NCI-H226 (cell line): ENCODE data around the gene SYNDIG1.

Experiments used
- DNase-seq: peaks from one replicate; pipeline ENCODE4 v3.0.0-alpha.2; 2015

The SYNDIG1 gene

GRCh38 chr20:24448170-24448569, 21.3 kb upstream of the SYNDIG1 start:
- DNase-seq = no peak

GRCh38 chr20:24449026-24449720, 20.3 kb upstream of the SYNDIG1 start:
- DNase-seq = no peak

GRCh38 chr20:24450177-24450576, 19.3 kb upstream of the SYNDIG1 start:
- DNase-seq = no peak

- no peak for DNase-seq
These were observed 18.6 kb upstream of the SYNDIG1 start for GRCh38 chr20:24450624-24451376.

GRCh38 chr20:24451428-24451827, 18.0 kb upstream of the SYNDIG1 start:
- DNase-seq = no peak

GRCh38 chr20:24452016-24452415, 17.4 kb upstream of the SYNDIG1 start:
- DNase-seq = no peak

GRCh38 chr20:24452498-24453127, 16.8 kb upstream of the SYNDIG1 start:
- DNase-seq = no peak

- DNase-seq = no peak
These were observed 15.6 kb upstream of the SYNDIG1 start for GRCh38 chr20:24453869-24454268.

- no peak for DNase-seq
These were observed 14.3 kb upstream of the SYNDIG1 start for GRCh38 chr20:24455081-24455480.

GRCh38 chr20:24456398-24456781, 13.0 kb upstream of the SYNDIG1 start:
- no peak for DNase-seq

- DNase-seq = no peak
These were observed 11.0 kb upstream of the SYNDIG1 start for GRCh38 chr20:24458436-24458835.

GRCh38 chr20:24459733-24460132, 9.7 kb upstream of the SYNDIG1 start:
- no peak for DNase-seq

- no peak for DNase-seq
These were observed 8.7 kb upstream of the SYNDIG1 start for GRCh38 chr20:24460712-24461111.

- DNase-seq = no peak
These were observed 7.6 kb upstream of the SYNDIG1 start for GRCh38 chr20:24461848-24462247.

GRCh38 chr20:24462460-24463010, 6.9 kb upstream of the SYNDIG1 start:
- no peak for DNase-seq

GRCh38 chr20:24465159-24465558, 4.3 kb upstream of the SYNDIG1 start:
- no peak for DNase-seq

GRCh38 chr20:24465730-24466129, 3.7 kb upstream of the SYNDIG1 start:
- DNase-seq = no peak

GRCh38 chr20:24468401-24469115, 871 bp upstream of the SYNDIG1 start:
- DNase-seq = no peak

GRCh38 chr20:24469894-24470745, 691 bp downstream of the SYNDIG1 start:
- no peak for DNase-seq

- no peak for DNase-seq
These were observed 1.5 kb downstream of the SYNDIG1 start for GRCh38 chr20:24470746-24471582.

- no peak for DNase-seq
These were observed 3.0 kb downstream of the SYNDIG1 start for GRCh38 chr20:24472426-24472825.
